GM18951 (cell line): ENCODE data around the gene SPNS3.

Experiments used
- POLR2A ChIP-seq: IDR thresholded peaks from 4 replicates; pipeline ENCODE4 v1.6.1; 2011; ENCODE audit warnings: mild to moderate bottlenecking; ENCODE audit not compliant: insufficient read length, insufficient read depth; ENCODE audit errors: extremely low read depth
- in situ Hi-C: fragments of 300-500 bp; cut with MboI; formaldehyde crosslinking; loops from one replicate; pipeline ENCODE4 v1.12.0; 2022; ENCODE audit warnings: low sequenced_read_pairs, mixed read lengths, inconsistent platforms; ENCODE audit not compliant: unreplicated experiment

The SPNS3 gene

DNA sequence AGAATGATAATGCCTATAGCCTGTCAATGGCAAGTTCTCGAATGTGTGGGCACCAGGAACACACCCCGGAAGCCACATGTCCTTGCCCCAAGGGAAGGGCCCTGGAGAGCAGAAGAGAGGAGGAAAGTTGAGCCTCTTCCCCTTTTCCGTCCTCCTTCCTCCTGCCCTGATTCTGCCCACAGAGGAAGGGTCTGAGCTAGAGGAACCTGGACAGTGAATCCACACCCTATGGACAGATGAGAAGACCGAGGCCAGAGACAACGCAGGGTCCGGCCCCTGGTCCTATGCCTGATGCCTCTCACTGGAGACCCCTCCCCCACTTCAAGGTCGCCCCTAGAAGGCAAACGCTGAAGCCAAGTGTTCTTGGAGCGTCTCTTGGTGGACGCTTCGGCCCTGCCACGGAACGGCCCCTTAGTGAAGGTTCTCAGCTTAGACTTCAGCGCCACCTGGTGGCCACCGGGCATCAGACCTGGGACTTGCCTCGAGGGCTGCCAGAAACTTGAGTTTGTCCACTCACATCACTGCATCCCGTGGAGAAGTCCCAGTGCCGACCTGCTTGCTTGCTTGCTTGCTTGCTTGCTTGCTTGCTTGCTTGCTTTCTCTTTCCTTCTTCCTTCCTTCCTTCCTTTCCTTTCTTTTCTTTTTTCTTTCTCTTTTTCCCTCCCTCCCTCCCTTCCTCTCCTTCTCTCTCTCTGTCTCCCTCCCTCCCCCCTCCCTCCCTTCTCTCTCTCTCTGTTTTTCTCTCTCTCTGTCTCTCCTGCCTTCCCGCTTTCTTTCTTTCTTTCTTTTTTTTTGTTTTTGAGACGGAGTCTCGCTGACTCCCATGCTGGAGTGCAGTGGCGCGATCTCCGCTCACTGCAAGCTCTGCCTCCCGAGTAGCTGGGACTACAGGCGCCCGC, 20.6 kb upstream of the SPNS3 start:
- in situ Hi-C loops, result loop anchor here (10.0 kb wide), 1 partner anchor 198 kb away; no protein-coding TSS in a partner anchor
- TF ChIP-seq POLR2A, result no peak

DNA sequence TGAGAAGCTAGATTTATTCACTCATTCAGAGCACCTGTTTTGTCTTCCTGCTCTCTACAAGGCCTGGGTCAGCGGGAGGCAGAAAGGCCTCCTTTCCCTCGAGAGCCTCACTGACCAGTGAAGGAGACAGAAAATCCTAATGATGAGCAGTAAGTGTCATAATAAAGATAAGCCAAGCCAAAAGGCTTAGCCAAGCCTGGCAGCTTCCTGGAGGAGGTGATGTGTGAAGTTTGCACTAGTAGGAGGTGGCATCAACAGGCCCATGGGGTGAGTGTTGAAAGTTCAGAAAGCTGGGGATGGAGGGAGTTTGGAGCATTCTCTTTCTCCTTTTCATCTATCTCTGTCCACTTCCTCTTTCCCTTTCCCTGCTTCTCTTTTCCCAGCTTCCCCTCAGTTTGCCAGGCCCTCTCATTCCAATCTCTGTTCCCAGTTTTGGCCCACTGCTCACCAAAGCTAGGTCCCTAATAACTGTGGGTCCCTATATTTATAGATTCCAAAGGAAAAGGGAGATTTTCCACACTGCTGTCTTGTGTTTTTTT, 16.5 kb upstream of the SPNS3 start:
- TF ChIP-seq POLR2A, result no peak
- in situ Hi-C loops, result loop anchor here (10.0 kb wide), 1 partner anchor 202 kb away; no protein-coding TSS in a partner anchor

DNA sequence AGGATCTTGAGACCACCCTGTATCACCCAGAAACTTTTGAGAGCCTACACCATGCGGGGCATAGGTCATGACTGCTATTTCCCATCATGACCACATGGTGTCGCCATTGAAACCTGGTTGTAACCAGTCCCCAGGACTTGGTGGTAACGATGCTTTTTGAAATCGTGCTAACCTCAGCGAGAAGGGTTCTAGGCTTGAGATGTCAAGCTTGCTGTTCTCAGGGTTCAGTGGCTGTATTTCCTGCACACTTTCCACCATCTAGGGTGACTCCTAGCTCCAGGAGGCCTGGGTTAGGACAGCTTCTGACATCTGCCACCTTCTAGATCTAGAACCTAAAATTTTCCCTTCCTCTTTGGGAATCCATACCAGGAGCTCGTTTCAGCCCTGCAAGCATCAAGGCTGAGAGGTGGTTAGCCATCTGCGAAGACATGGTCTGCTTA, 13.0 kb upstream of the SPNS3 start:
- TF ChIP-seq POLR2A, result no peak
- in situ Hi-C loops, result no loop called here

DNA sequence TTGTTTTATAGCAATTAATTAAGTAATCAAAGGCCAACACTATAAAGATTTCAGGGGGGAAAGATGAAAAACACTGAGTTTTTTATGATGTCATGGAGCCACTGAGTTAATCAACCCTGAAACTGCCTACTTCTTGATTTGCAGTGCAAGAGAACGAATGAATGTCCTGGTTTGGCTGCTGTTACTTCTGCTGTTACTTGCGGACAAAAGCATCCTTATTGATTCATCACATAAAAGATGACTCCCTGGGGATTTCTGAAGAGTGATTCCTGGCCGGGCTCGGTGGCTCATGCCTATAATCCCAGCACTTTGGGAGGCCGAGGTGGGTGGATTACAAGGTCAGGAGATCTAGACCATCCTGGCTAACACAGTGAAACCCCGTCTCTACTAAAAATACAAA, 10.9 kb upstream of the SPNS3 start:
- in situ Hi-C loops, result no loop called here
- TF ChIP-seq POLR2A, result no peak

DNA sequence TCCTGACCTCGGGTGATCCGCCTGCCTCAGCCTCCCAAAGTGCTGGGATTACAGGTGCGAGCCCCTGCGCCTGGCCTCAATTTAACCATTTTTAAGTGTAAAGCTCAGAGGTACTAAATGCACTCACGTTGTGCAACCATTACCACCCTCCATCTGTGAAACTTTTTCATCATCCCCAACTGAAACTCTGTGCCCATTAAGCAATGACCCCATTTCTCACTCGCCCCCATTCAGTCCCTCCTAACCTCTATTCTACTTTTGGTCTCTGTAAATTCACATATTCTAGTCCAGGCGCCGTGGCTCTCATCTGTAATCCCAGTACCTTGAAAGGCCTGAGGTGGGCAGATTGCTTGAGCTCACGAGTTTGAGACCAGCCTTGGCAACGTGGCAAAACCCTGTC, 8.3 kb upstream of the SPNS3 start:
- no peak for TF ChIP-seq POLR2A
- in situ Hi-C loops, result no loop called here

DNA sequence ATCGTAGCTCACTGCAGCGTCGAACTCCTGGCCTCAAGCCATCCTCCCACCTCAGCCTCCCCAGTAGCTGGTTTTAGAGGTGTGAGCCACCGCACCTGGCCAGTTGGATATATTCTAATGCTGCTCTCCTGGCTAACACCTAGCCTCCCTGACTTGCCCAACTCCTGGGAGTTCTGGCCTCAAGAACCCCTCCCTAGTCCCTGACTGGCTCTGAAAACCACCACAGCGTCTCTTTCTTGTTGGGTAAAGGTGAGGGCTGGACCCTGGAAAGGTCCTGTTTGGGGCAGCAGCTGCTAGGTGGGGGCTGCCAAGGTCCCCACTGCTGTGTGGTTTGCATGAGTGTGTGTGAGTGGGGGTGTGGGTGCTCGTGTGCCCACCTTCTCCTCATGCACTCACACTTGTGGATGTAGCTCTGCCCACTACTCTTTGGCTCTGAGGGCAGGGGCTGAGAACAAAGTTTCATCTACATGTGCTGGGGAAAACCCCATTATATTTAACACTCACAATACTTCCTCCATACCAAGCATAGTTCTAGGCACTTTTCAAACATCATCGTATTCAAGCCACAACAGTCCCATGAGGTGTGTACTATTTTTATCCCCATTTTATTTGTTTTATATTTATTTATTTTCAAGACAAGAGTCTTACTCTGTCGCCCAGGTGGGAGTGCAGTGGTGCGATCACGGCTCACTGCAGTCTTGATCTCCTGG, 7.1 kb upstream of the SPNS3 start:
- TF ChIP-seq POLR2A, result no peak
- in situ Hi-C loops, result no loop called here

DNA sequence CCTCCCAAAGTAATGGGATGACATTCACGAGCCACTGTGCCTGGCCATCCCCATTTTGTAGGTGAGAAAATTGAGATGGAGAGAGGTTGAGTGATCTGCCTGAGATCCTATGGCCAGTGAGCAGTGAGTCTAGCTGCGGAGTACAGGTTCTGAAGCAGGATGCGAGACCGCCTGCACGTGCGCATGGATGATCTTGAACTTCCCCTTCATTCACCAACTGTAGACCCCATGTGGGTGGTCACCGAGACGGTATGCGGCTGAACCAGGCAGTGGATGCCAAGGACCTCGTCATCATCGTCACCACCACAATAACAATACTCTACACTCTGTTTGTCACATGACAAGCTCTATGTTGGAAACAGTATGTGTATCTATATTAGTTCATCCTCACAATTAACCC, 6.2 kb upstream of the SPNS3 start:
- in situ Hi-C loops, result no loop called here
- no peak for TF ChIP-seq POLR2A

DNA sequence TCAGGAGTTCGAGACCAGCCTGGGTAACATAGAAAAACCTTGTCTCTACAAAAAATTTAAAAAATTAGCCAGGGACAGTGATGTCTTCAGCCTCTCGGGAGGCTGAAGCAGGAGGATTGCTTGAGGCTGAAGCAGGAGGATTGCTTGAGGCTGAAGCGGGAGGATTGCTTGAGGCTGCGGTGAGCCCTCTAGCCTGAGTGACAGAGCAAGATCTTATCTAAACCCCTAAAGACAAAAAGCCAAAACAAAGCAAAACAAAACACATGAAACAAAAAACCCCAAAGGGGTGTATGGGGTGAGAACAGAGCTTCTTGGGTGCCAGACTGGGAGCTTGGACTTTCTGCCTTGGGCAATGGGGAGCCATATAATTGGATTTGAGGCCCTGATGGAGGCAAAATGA, 2.6 kb downstream of the SPNS3 start:
- in situ Hi-C loops, result no loop called here
- no peak for TF ChIP-seq POLR2A

DNA sequence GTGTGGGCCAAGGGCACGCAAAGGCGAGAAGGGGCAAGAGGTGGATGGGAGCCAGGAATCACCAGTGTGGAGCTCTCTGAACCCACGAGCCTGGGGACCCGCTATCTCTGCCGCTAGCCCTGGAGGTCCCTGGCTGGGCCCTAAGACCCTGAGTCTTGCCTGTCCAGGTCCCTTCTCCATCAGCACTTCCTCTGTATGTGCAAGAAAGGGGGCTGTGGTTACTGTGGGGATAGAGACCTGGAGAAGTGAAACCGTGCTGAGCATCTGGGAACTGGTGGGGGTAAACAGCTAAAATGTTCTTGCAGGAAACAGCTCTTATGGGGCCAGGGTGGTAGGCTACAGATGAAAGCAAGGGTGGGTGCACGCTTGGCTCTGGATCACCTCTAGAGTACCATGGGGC, 3.1 kb downstream of the SPNS3 start:
- in situ Hi-C loops, result no loop called here
- no peak for TF ChIP-seq POLR2A

DNA sequence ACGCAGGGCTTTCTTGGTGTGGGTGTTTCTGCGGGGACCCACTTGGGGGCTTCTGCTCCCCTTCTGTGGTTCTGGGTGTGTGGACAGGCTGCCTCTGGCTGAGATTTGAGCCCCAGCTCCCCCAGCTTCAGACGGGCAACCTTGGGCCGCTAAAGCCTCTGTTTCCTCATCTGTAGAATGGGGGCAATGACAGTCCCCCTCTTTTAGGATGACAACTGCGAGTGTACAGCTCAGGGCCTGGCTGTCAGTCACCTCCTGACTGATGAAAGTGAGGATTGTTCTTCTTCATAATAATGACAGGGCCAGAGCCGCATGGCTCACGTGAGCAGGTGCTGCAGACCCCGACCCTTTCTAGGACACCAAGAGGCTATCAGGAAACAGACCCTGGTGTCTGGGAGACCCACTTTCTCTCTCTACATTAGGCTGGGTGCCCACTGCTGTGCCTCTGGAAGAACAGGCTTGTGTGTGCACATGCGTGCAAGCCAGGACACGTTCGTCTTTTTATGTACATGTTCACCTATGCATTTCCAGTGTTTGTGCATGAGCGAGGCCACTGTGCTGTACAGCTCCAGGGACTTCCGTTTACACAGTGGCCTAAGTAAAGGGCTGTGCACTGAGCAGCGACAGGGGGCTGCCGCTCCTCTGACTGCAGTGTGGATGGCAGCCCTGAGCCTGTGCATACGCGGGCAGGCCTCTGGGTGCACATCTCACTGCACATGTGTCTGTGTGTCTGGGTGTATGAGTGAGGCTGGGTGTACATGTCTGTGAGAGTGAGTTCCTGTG, 4.6 kb downstream of the SPNS3 start:
- in situ Hi-C loops, result no loop called here
- TF ChIP-seq POLR2A, result no peak

DNA sequence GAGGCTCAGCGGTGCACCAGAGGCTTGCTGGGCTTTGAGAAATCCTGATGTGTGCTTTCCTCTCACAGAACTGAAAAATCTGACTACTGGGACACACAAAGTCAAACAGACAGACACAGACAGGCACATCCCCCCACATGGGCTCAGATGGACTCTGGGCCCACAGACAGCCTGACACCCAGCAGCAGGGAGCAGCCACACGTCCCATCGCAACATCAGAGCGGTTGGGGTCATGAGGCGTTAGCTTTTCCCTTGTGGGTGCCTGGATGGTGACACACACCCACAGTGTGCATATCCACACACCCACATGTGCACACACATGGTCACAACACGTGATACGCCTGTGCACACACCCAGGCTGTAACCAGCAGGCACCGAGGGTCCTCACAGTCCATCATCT, 6.3 kb downstream of the SPNS3 start:
- no peak for TF ChIP-seq POLR2A
- in situ Hi-C loops, result no loop called here

DNA sequence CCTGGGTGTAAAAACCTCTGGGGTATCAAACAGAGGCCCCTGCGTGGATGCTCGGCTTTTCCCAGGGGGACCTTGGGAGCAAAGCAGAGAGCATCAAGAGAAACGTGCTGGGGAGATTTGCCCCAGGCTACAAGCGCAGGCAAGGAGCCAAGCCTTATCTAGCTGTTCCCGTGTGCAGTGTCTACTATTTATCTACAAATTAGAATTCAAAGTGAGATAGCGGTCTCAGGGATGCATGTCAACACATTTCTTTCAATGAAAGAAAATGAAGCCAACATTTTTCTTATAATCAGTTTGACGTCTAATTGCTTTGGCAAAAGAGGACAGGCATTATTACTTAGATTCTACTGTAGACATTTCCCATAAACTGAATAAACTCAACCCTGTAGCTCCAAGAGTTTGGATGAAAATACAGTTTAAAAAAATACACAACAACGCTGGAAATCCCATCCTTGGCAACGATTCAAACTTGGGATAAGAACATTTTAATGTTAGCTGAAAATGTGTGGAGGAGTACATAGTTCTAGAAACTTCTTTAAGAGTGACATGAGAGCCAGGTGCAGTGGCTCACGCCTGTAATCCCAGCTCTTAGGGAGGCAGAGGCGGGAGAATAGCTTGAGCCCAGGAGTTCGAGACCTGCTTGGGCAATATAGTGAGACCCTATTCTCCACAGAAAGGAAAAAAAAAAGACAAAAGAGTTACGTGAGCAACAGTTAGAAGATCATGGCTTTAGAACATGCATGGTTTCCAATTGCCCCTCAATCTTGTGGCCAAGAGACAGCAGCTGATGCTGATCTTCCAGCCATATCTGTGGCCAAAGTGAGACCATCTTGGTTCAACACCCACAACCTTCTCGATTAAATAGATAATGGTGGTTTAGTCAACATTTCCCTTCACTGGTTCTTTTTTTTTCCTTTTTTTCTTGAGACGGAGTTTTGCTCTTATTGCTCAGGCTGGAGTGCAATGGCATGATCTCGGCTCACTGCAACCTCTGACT, 7.2 kb downstream of the SPNS3 start:
- in situ Hi-C loops, result no loop called here
- TF ChIP-seq POLR2A, result no peak
